NCI-H345 treated with DMSO at 0.1 percent for 48 hours (cell line): ENCODE data around the gene TTC33.

Experiments used
- DNase-seq: peaks from one replicate; lab custom pipeline; 2025; ENCODE audit not compliant: unreplicated experiment; lab: John Stamatoyannopoulos, UW

TTC33 gene

GRCh38 chr5:40681363-40682153, 74.2 kb downstream of the TTC33 start:
- no peak for DNase-seq

- no peak for DNase-seq
These were observed 74.9 kb downstream of the TTC33 start for GRCh38 chr5:40680741-40681362.

GRCh38 chr5:40679913-40680681, 75.7 kb downstream of the TTC33 start, which contains the start of gene PTGER4:
Gene PTGER4 (plus strand): TSS chr5:40679915. CDS start chr5:40680994, 1,079 bp downstream.
- DNase-seq, result no peak

- DNase-seq, result peak; percentile 13
These were observed 76.4 kb downstream of the TTC33 start for GRCh38 chr5:40679148-40679912.

GRCh38 chr5:40678460-40679147, 77.2 kb downstream of the TTC33 start:
- DNase-seq, result no peak

- no peak for DNase-seq
These were observed 77.7 kb downstream of the TTC33 start for GRCh38 chr5:40678026-40678425.

- no peak for DNase-seq
These were observed 78.3 kb downstream of the TTC33 start for GRCh38 chr5:40677456-40677855.

GRCh38 chr5:40676613-40677343, 79.0 kb downstream of the TTC33 start:
- peak; percentile 43 for DNase-seq

- no peak for DNase-seq
These were observed 80.2 kb downstream of the TTC33 start for GRCh38 chr5:40675396-40676133.

- DNase-seq, result no peak
These were observed 81.0 kb downstream of the TTC33 start for GRCh38 chr5:40674661-40675235.

- DNase-seq, result no peak
These were observed 83.3 kb downstream of the TTC33 start for GRCh38 chr5:40672425-40672824.

GRCh38 chr5:40669606-40670390, 86.0 kb downstream of the TTC33 start:
- DNase-seq, result no peak

GRCh38 chr5:40667161-40667663, 88.5 kb downstream of the TTC33 start:
- no peak for DNase-seq

- DNase-seq, result no peak
These were observed 89.1 kb downstream of the TTC33 start for GRCh38 chr5:40666657-40667056.

- DNase-seq, result no peak
These were observed 90.0 kb downstream of the TTC33 start for GRCh38 chr5:40665635-40666298.

- no peak for DNase-seq
These were observed 95.0 kb downstream of the TTC33 start for GRCh38 chr5:40660751-40661150.

GRCh38 chr5:40656766-40657165, 99.0 kb downstream of the TTC33 start:
- no peak for DNase-seq
